NCI-H1092 treated with DMSO at 0.1 percent for 48 hours (cell line): ENCODE data around the gene APBA2.
"Not testable (repeated sequence)": the region's sequence is repeated elsewhere in the genome, so short reads cannot be mapped to it uniquely, and the experiment has no call there.

ENCODE experiments used
- DNase-seq: peaks from one replicate; lab custom pipeline; 2025; lab: John Stamatoyannopoulos, UW

APBA2 gene

GRCh38 chr15:29167122-29167521 is 281.3 kb downstream of the APBA2 start:
- DNase-seq: not testable (repeated sequence)
